ENCODE data around the gene SIGLEC11. TPM values are rescaled to one million over a fixed set of nuclear protein-coding genes. Genes with fewer than 3 reads are reported as not detected.
"Not testable (repeated sequence)": the region's sequence is repeated elsewhere in the genome, so short reads cannot be mapped to it uniquely, and the experiment has no call there.

Gene SIGLEC11
- polyA plus RNA-seq, 1 experiment = not detected

GRCh38 chr19:49926515-49926914, 34.5 kb downstream of the SIGLEC11 start:
- Histone ChIP-seq H3K27me3 (ENCODE audit: control insufficient read depth, insufficient read depth, low read length) (no peaks in the 10 kb centered on the region), H3K4me3 (ENCODE audit: low read depth, low read length) (no peak overlapping the region), H3K36me3 (ENCODE audit: control insufficient read depth, insufficient read depth, low read length) (peaks cover 14% of the 10 kb centered on the region)
- POLR2A ChIA-PET = no interaction called here
- DNase-seq (ENCODE audit: low read depth) = no peak
- CTCF ChIA-PET = no interaction called here
- TF ChIP-seq CTCF (IDR thresholded peaks at IDR 0.05; ENCODE audit: insufficient read depth, low read depth, low read length) = no peak

- POLR2A ChIA-PET = no interaction called here
- Histone ChIP-seq H3K27me3 (ENCODE audit: control insufficient read depth, insufficient read depth, low read length) (no peaks in the 10 kb centered on the region), H3K36me3 (ENCODE audit: control insufficient read depth, insufficient read depth, low read length) (peaks cover 17% of the 10 kb centered on the region), H3K4me3 (ENCODE audit: low read depth, low read length) (no peak overlapping the region)
- CTCF ChIA-PET = no interaction called here
- no peak for DNase-seq (ENCODE audit: low read depth)
- no peak for TF ChIP-seq CTCF (IDR thresholded peaks at IDR 0.05; ENCODE audit: insufficient read depth, low read depth, low read length)
Measured at GRCh38 chr19:49925486-49925885, 35.5 kb downstream of the SIGLEC11 start.

DNA sequence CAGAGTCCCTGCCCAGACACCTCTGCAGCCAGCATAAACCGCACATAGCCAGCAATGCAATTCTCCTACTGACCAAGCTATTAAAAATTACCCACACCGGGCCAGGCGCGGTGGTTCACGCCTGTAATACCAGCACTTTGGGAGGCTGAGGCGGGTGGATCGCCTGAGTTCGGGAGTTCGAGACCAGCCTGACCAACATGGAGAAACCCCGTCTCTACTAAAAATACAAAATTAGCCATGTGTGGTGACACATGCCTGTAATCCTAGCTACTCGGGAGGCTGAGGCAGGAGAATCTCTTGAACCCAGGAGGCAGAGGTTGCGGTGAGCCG, 36.1 kb downstream of the SIGLEC11 start:
- POLR2A ChIA-PET; DNase-seq (ENCODE audit: low read depth); H3K4me3 ChIP-seq (ENCODE audit: low read depth, low read length); H3K27me3 ChIP-seq (ENCODE audit: control insufficient read depth, insufficient read depth, low read length); CTCF ChIA-PET: not testable (repeated sequence)
- peaks cover 17% of the 10 kb centered on the region for H3K36me3 ChIP-seq (ENCODE audit: control insufficient read depth, insufficient read depth, low read length)

DNA sequence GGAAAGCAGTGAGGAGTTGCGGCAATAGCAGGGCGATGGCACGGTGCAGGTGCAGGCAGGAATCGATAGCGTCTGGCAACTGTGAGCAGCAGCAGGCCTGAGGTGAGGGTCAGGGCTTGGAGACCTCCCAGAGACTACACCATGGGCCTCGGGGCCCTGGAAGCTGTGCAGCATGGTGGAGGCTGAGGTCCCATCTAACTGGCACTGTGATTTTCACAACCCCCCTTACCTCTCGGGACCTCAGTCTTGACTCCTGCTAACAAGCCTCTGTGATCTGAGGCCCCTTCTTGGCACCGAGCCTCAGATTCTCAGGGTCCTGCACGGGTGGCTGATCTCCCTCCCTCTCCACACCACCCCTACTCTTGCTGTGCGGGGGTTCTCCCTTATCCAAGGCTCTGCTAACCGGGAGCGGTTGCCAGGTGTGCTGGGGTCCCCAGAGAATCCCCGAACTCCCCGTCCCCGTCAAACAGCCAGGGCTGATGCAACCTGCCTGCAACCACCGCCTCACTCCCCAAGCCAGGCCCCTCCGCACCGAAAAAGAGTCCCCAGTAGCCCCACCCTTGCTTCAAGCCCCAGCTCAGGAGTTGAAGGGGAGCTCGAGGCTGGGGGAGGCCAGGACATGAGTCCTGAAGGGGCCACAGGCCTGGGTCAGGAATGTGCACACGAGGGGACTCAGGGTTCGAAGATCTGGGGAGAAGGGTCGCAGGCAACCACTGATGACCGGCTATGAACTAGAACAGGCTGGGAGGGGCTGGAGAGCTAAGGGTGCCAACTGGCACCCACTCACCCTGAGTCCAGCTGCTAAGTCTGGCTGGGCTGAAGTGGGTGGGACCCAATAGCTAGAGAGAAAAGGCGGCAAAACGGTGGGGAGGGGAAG, 36.7 kb downstream of the SIGLEC11 start:
- ChIA-PET POLR2A (no interaction called here), CTCF (no interaction called here)
- no peak for TF ChIP-seq CTCF (IDR thresholded peaks at IDR 0.05; ENCODE audit: insufficient read depth, low read depth, low read length)
- DNase-seq (ENCODE audit: low read depth) = no peak
- Histone ChIP-seq H3K4me3 (ENCODE audit: low read depth, low read length) (no peak overlapping the region), H3K36me3 (ENCODE audit: control insufficient read depth, insufficient read depth, low read length) (peaks cover 17% of the 10 kb centered on the region), H3K27me3 (ENCODE audit: control insufficient read depth, insufficient read depth, low read length) (no peaks in the 10 kb centered on the region)

GRCh38 chr19:49923055-49924003, 37.6 kb downstream of the SIGLEC11 start:
- Histone ChIP-seq H3K36me3 (ENCODE audit: control insufficient read depth, insufficient read depth, low read length) (peaks cover 18% of the 10 kb centered on the region), H3K4me3 (ENCODE audit: low read depth, low read length) (no peak overlapping the region), H3K27me3 (ENCODE audit: control insufficient read depth, insufficient read depth, low read length) (no peaks in the 10 kb centered on the region)
- no peak for TF ChIP-seq CTCF (IDR thresholded peaks at IDR 0.05; ENCODE audit: insufficient read depth, low read depth, low read length)
- ChIA-PET POLR2A (no interaction called here), CTCF (interaction anchor here (1.5 kb wide), 1 partner anchor 12 kb away, joined by 8 read pairs; no protein-coding TSS in a partner anchor)
- no peak for DNase-seq (ENCODE audit: low read depth)
